Fibroblast of lung (primary cell): Measurements from ENCODE around the gene ZNF22.

ENCODE experiments used
- CTCF ChIP-seq, 2 donors: IDR thresholded peaks in 1 of 2; conservative IDR thresholded peaks in 1 of 2; 1 replicate in 1 of 2; 2 replicates in 1 of 2; pipeline ENCODE4 v1.5.1; 2011 to 2012; ENCODE audit warnings: low read length in 2 of 2, control low read depth in 1 of 2, inconsistent platforms in 1 of 2, low read depth in 1 of 2, mild to moderate bottlenecking in 1 of 2
- EZH2 ChIP-seq: IDR thresholded peaks from 2 replicates; pipeline ENCODE4 v1.5.1; 2012; ENCODE audit warnings: low read length, control low read depth, mild to moderate bottlenecking; ENCODE audit errors: missing control alignments

- TF ChIP-seq CTCF (conservative IDR thresholded peaks at IDR 0.05 in 1 of 2, IDR thresholded peaks at IDR 0.05 in 1 of 2; ENCODE audit: low read depth in 1 of 2, low read length in 2 of 2) = no peak
- no peak for TF ChIP-seq EZH2
Observed at GRCh38 chr10:44960088-44960460, 40.6 kb upstream of the ZNF22 start.
